Adrenal gland (tissue), 5 donors: ENCODE results near the gene ARG2.

ENCODE experiments used
- POLR2A ChIP-seq, 2 donors: fragments of 450-650 bp; IDR thresholded peaks; one replicate each; pipeline ENCODE4 v1.6.1; 2017; ENCODE audit warnings: antibody characterized with exemption in 2 of 2, mild to moderate bottlenecking in 2 of 2, moderate library complexity in 1 of 2
- TF ChIP-seq, protein P1 (sequence below), 6 experiments: fragments of 450-650 bp in 4 of 6; fragments of 200-600 bp in 2 of 6; sonication (generic) in 1 of 6; IDR thresholded peaks; 1 replicate in 5 of 6; 2 replicates in 1 of 6; pipeline versions ENCODE4 v1.5.1 to v1.8.0; 2016 to 2021; ENCODE audit warnings: antibody characterized with exemption in 6 of 6, mild to moderate bottlenecking in 2 of 6, moderate library complexity in 1 of 6
- donor health status: DM: no; HTN: no; CAD: no.

GRCh38 chr14:67579636-67580035, 40.1 kb upstream of the ARG2 start:
- TF ChIP-seq, protein P1, sequence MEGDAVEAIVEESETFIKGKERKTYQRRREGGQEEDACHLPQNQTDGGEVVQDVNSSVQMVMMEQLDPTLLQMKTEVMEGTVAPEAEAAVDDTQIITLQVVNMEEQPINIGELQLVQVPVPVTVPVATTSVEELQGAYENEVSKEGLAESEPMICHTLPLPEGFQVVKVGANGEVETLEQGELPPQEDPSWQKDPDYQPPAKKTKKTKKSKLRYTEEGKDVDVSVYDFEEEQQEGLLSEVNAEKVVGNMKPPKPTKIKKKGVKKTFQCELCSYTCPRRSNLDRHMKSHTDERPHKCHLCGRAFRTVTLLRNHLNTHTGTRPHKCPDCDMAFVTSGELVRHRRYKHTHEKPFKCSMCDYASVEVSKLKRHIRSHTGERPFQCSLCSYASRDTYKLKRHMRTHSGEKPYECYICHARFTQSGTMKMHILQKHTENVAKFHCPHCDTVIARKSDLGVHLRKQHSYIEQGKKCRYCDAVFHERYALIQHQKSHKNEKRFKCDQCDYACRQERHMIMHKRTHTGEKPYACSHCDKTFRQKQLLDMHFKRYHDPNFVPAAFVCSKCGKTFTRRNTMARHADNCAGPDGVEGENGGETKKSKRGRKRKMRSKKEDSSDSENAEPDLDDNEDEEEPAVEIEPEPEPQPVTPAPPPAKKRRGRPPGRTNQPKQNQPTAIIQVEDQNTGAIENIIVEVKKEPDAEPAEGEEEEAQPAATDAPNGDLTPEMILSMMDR (IDR thresholded peaks at IDR 0.05): no peak
- TF ChIP-seq POLR2A (IDR thresholded peaks at IDR 0.05): no peak
